K562 (cell line): ENCODE data around the gene GRIK2. TPM values are rescaled to one million over a fixed set of nuclear protein-coding genes. Genes with fewer than 3 reads are reported as not detected.

Experiments
- ATAC-seq: fragments of 200-7000 bp; cut with Tn5 transposase; 3 replicates; pipeline ENCODE4 v1.9.1; 2020; ENCODE audit warnings: moderate library complexity
- BruUV-seq: library from RNA; stranded (reverse); fragments of 400-500 nt; replicated peaks from 2 replicates; lab custom pipeline; 2021; lab: Mats Ljungman, UMichigan
- CTCF ChIA-PET: fragments of 300-600 bp; formaldehyde crosslinking; extraction: SDS; loops from one replicate; lab custom pipeline; 2021; ENCODE audit warnings: low intra/inter-chr PET ratio; lab: Yijun Ruan, JAX
- POLR2A ChIA-PET: fragments of 300-600, 350-650 bp; sonication (Branson Sonifier 250); formaldehyde crosslinking; extraction: SDS; loops from one replicate; lab custom pipeline; 2021; ENCODE audit warnings: antibody characterized with exemption, inconsistent platforms; lab: Yijun Ruan, JAX
- DNase-seq, 4 experiments: peaks; one replicate each; pipeline versions ENCODE4 v3.0.0 to v3.0.0-alpha.2; 2011 to 2018; ENCODE audit warnings: low spot score in 3 of 4, mixed read lengths in 3 of 4; ENCODE audit errors: extremely low read depth in 1 of 4
- FAIRE-seq: peaks from 2 replicates; lab custom pipeline; 2011; peaks lifted over from hg19 to GRCh38; lab: Jason Lieb, UNC
- H2AFZ ChIP-seq: 2 replicates; pipeline ENCODE4 v1.6.0; 2011; ENCODE audit warnings: low read depth, low read length, control low read depth, inconsistent platforms
- H3K27ac ChIP-seq: fragments of 200-600 bp; 3 replicates; pipeline ENCODE4 v1.8.0; 2011; ENCODE audit warnings: low read depth, mild to moderate bottlenecking, control low read depth, inconsistent platforms, low read length, moderate library complexity, mixed read lengths; ENCODE audit errors: extremely low read depth
- H3K27me3 ChIP-seq, 2 experiments: fragments of 300-600 bp in 1 of 2; 2 replicates in 1 of 2; 3 replicates in 1 of 2; pipeline versions ENCODE4 v1.6.0 to v1.8.0; 2011; ENCODE audit warnings: inconsistent platforms in 2 of 2, low read length in 2 of 2, mild to moderate bottlenecking in 1 of 2, mixed read lengths in 1 of 2, moderate library complexity in 1 of 2; ENCODE audit not compliant: control insufficient read depth in 2 of 2, insufficient read depth in 2 of 2
- H3K36me3 ChIP-seq: fragments of 300-600 bp; 3 replicates; pipeline ENCODE4 v1.8.0; 2011; ENCODE audit warnings: mild to moderate bottlenecking, low read length, inconsistent platforms; ENCODE audit not compliant: control insufficient read depth, insufficient read depth
- H3K4me1 ChIP-seq, 2 experiments: fragments of 200-600 bp in 1 of 2; replicated peaks in 1 of 2; 2 replicates in 1 of 2; 3 replicates in 1 of 2; pipeline versions ENCODE4 v1.5.1 to v1.8.0; 2011; ENCODE audit warnings: inconsistent platforms in 2 of 2, low read length in 2 of 2, mild to moderate bottlenecking in 1 of 2, mixed read lengths in 1 of 2, moderate library complexity in 1 of 2; ENCODE audit not compliant: control insufficient read depth in 2 of 2, insufficient read depth in 2 of 2
- H3K4me2 ChIP-seq: 2 replicates; pipeline ENCODE4 v1.6.1; 2011; ENCODE audit warnings: low read length, control low read depth, inconsistent platforms, mixed read lengths; ENCODE audit not compliant: insufficient read depth
- H3K4me3 ChIP-seq: fragments of 200-600 bp; sonication (generic), shearing (Covaris generic); 2 replicates; pipeline ENCODE4 v1.5.1; 2016; ENCODE audit warnings: control low read depth, inconsistent platforms
- H3K79me2 ChIP-seq: fragments of 200-600 bp; 3 replicates; pipeline ENCODE4 v1.8.0; 2011; ENCODE audit warnings: low read length, inconsistent platforms; ENCODE audit not compliant: control insufficient read depth, insufficient read depth
- H3K9ac ChIP-seq, 2 experiments: 2 replicates each; pipeline versions ENCODE4 v1.6.0 to v1.6.1; 2011; ENCODE audit warnings: low read depth in 2 of 2, low read length in 2 of 2, control low read depth in 1 of 2, inconsistent platforms in 1 of 2, mild to moderate bottlenecking in 1 of 2, mixed read lengths in 1 of 2; ENCODE audit not compliant: insufficient read depth in 1 of 2
- H3K9me1 ChIP-seq: one replicate; pipeline ENCODE4 v1.6.0; 2011; ENCODE audit warnings: inconsistent platforms, mild to moderate bottlenecking, low read length, moderate library complexity; ENCODE audit not compliant: control insufficient read depth, insufficient read depth
- H3K9me3 ChIP-seq: replicated peaks from 2 replicates; pipeline ENCODE4 v1.5.1; 2011; ENCODE audit warnings: low read depth, low read length, inconsistent platforms; ENCODE audit not compliant: control insufficient read depth, insufficient read depth
- H4K20me1 ChIP-seq: replicated peaks from 2 replicates; pipeline ENCODE4 v1.6.1; 2011; ENCODE audit warnings: low read length, inconsistent platforms, mixed read lengths; ENCODE audit not compliant: control insufficient read depth, insufficient read depth
- CEBPZ ChIP-seq: fragments of 150-350 bp; IDR thresholded peaks from 2 replicates; pipeline ENCODE4 v1.6.1; 2014; ENCODE audit warnings: low read depth, mild to moderate bottlenecking, low read length, borderline replicate concordance
- DDX20 ChIP-seq: fragments of 450-650 bp; IDR thresholded peaks from 2 replicates; pipeline ENCODE4 v1.6.1; 2016; ENCODE audit warnings: missing genetic modification characterization, low read depth, mild to moderate bottlenecking, missing compliant biosample characterization, moderate library complexity
- HCFC1 ChIP-seq: IDR thresholded peaks from 2 replicates; pipeline ENCODE4 v1.6.1; 2012; ENCODE audit warnings: low read depth, low read length, improper control_type of control experiment
- MCM5 ChIP-seq: fragments of 450-650 bp; IDR thresholded peaks from 2 replicates; pipeline ENCODE4 v1.6.1; 2016; ENCODE audit warnings: low read depth
- MTF1 ChIP-seq: fragments of 250-450 bp; sonication (Bioruptor Pico); IDR thresholded peaks from 2 replicates; pipeline ENCODE4 v1.9.0; 2021; ENCODE audit warnings: moderate library complexity, mild to moderate bottlenecking, inconsistent platforms, borderline replicate concordance
- RBM22 ChIP-seq: fragments of 200-400 bp; formaldehyde crosslinking; IDR thresholded peaks from 2 replicates; pipeline ENCODE4 v1.6.1; 2018; ENCODE audit warnings: low read length, low read depth; ENCODE audit not compliant: poor library complexity, severe bottlenecking
- TAL1 ChIP-seq: fragments of 450-650 bp; IDR thresholded peaks from 2 replicates; pipeline ENCODE4 v1.6.1; 2016; ENCODE audit warnings: mild to moderate bottlenecking
- U2AF1 ChIP-seq: fragments of 200-400 bp; formaldehyde crosslinking; optimal IDR thresholded peaks from 2 replicates; pipeline ENCODE3; 2017; ENCODE audit warnings: mild to moderate bottlenecking, low read depth, low read length, moderate library complexity
- ZBTB8A ChIP-seq: fragments of 450-650 bp; IDR thresholded peaks from 2 replicates; pipeline ENCODE4 v1.6.1; 2018; ENCODE audit warnings: mild to moderate bottlenecking, moderate library complexity; ENCODE audit not compliant: partially characterized antibody
- ZBTB9 ChIP-seq: fragments of 450-650 bp; formaldehyde crosslinking; IDR thresholded peaks from 2 replicates; pipeline ENCODE4 v1.4.0; 2020; ENCODE audit warnings: mild to moderate bottlenecking, moderate library complexity
- in situ Hi-C: fragments of 300-500 bp; cut with MboI; formaldehyde crosslinking; loops from 4 replicates; pipeline ENCODE4 v1.15.0; 2018; ENCODE audit warnings: inconsistent platforms, mixed read lengths
- intact Hi-C: fragments of 100-400 bp; cut with micrococcal nuclease; formaldehyde crosslinking; loops from 2 replicates; pipeline ENCODE4 v1.14.2; 2022
- polyA plus RNA-seq, 8 experiments: library from polyadenylated mRNA; depleted of rRNA in 4 of 8; stranded (reverse) in 5 of 8; unstranded in 3 of 8; fragments of >200 nt; fragmentation: Nextera tagmentation in 2 of 8; fragmentation: Illumina TruSeq in 1 of 8; extraction: Ambion mirVana in 2 of 8; extraction: Trizol in 1 of 8; gene quantifications; 2 replicates each; pipeline versions ENCODE4 v1.2.1 to v1.2.3, GENCODE V29; 2011 to 2014; ENCODE audit warnings: inconsistent platforms in 1 of 8, missing spikeins in 1 of 8
- total RNA-seq, 7 experiments: library from RNA; depleted of rRNA in 6 of 7; stranded (reverse); fragments of >200 nt in 6 of 7; fragmentation: Illumina TruSeq in 2 of 7; extraction: Trizol in 2 of 7; gene quantifications; 2 replicates each; pipeline versions ENCODE4 v1.2.1 to v1.2.3, GENCODE V29; 2011 to 2021; ENCODE audit warnings: low replicate concordance in 1 of 7

GRIK2 gene
- total and polyA plus RNA-seq, 9 of the 15 experiments (the other 6 are each of a cell fraction or from before 2014, with no cell fraction given) = not detected

GRCh38 chr6:101980924-101981323, 587.4 kb downstream of the GRIK2 start:
- intact Hi-C loops (no loop called here), in situ Hi-C loops (no loop called here)
- Histone ChIP-seq H3K9ac (no peak overlapping the region), H3K9me1 (no peaks in the 10 kb centered on the region), H3K4me2 (no peak overlapping the region), H3K4me1 (no peaks in the 10 kb centered on the region), H4K20me1 (no peaks in the 10 kb centered on the region), H3K27me3 (no peaks in the 10 kb centered on the region), H3K9me3 (no peaks in the 10 kb centered on the region; the same call in 1 of the 2 replicates), H3K79me2 (no peaks in the 10 kb centered on the region), H3K36me3 (no peaks in the 10 kb centered on the region), H2AFZ (no peak overlapping the region), H3K27ac (no peak overlapping the region), H3K4me3 (no peak overlapping the region)
- ATAC-seq (no peak), FAIRE-seq (no peak), DNase-seq (no peak)
- POLR2A ChIA-PET = no interaction called here
- CTCF ChIA-PET = no interaction called here
- BruUV-seq = no TSS peak
- no peak for TF ChIP-seq HCFC1
- no peak for TF ChIP-seq MCM5
- TF ChIP-seq ZBTB9 = no peak
- no peak for TF ChIP-seq TAL1
- no peak for TF ChIP-seq RBM22
- no peak for TF ChIP-seq DDX20 (tag)
- no peak for TF ChIP-seq U2AF1
- TF ChIP-seq MTF1 (CRISPR knock-in tag) = no peak
- no peak for TF ChIP-seq ZBTB8A
- no peak for TF ChIP-seq CEBPZ
